ENCODE results near the gene GRXCR2.

Gene GRXCR2

GRCh38 chr5:145859897-145860296, 12.9 kb downstream of the GRXCR2 start:
- Histone ChIP-seq H3K9me3 (ENCODE audit: severe bottlenecking) (no peaks in the 10 kb centered on the region), H3K36me3 (no peaks in the 10 kb centered on the region), H3K27ac (no peak overlapping the region; the same call in 1 of the 2 replicates), H3K27me3 (ENCODE audit: insufficient read depth, low read depth, severe bottlenecking) (no peaks in the 10 kb centered on the region), H3K4me3 (ENCODE audit: low read depth, low read length) (no peak overlapping the region)
- no peak for DNase-seq
- TF ChIP-seq, protein P1, sequence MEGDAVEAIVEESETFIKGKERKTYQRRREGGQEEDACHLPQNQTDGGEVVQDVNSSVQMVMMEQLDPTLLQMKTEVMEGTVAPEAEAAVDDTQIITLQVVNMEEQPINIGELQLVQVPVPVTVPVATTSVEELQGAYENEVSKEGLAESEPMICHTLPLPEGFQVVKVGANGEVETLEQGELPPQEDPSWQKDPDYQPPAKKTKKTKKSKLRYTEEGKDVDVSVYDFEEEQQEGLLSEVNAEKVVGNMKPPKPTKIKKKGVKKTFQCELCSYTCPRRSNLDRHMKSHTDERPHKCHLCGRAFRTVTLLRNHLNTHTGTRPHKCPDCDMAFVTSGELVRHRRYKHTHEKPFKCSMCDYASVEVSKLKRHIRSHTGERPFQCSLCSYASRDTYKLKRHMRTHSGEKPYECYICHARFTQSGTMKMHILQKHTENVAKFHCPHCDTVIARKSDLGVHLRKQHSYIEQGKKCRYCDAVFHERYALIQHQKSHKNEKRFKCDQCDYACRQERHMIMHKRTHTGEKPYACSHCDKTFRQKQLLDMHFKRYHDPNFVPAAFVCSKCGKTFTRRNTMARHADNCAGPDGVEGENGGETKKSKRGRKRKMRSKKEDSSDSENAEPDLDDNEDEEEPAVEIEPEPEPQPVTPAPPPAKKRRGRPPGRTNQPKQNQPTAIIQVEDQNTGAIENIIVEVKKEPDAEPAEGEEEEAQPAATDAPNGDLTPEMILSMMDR (IDR thresholded peaks at IDR 0.05; ENCODE audit: low read depth, low read length) = peak; percentile 52

DNA sequence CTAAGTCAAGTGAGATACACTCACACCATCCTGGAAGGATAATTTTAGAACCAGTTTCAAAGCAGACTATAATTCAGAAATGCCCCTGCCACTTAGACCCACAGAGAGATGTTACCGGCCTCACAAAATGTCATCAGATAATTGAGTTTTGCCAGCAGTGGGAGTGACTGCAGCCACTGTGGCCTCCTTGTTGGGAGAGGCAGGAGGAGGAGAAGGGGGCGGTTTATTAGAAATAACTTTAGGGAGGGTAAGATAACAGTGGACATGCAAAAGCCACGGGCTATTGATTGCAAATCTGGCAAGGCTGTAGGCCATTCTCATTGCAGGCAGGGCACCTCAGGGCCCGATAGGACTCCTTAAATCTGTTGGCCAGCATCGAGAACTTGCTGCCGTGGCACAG, 13.4 kb downstream of the GRXCR2 start:
- no peaks in the 10 kb centered on the region for H3K27me3 ChIP-seq (ENCODE audit: insufficient read depth, low read depth, severe bottlenecking)
- TF ChIP-seq, protein P1 (IDR thresholded peaks at IDR 0.05; ENCODE audit: low read depth, low read length) = no peak
- H3K27ac ChIP-seq = no peak overlapping the region; the same call in 1 of the 2 replicates
- no peaks in the 10 kb centered on the region for H3K36me3 ChIP-seq
- no peak overlapping the region for H3K4me3 ChIP-seq (ENCODE audit: low read depth, low read length)
- DNase-seq = no peak
- H3K9me3 ChIP-seq (ENCODE audit: severe bottlenecking) = no peaks in the 10 kb centered on the region

GRCh38 chr5:145858959-145859358, 13.9 kb downstream of the GRXCR2 start:
- DNase-seq = no peak
- no peak overlapping the region for H3K4me3 ChIP-seq (ENCODE audit: low read depth, low read length)
- TF ChIP-seq, protein P1 (IDR thresholded peaks at IDR 0.05; ENCODE audit: low read depth, low read length) = no peak
- no peaks in the 10 kb centered on the region for H3K9me3 ChIP-seq (ENCODE audit: severe bottlenecking)
- no peak overlapping the region for H3K27ac ChIP-seq
- no peaks in the 10 kb centered on the region for H3K36me3 ChIP-seq
- H3K27me3 ChIP-seq (ENCODE audit: insufficient read depth, low read depth, severe bottlenecking) = no peaks in the 10 kb centered on the region

DNA sequence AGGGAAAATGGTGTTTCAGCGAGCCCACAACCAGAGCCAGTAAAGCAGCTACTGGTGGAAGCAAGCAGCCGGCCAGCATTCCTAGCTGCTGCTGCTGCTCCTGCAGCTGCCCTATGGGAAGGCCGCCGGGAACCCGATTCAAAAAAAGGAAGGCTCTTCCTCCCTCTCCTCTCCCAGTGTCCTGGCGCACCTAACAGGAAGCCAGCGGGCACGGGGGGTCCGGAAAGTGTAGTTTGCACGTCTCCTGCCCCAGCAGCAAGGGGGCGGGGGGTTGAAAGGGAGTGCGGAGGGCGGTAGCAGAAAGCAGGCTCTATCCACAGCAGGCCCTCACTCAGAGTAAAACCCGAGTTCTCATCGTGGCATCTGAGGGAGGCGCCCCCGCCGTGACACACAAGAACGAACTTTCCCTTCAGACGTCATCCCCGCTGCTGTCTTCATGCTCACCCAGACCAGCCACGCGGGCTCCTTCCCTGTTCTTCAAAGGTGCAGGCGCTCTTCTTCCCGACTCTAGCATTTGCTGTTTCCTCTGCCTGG, 16.5 kb downstream of the GRXCR2 start:
- no peak overlapping the region for H3K4me3 ChIP-seq (ENCODE audit: low read depth, low read length)
- H3K36me3 ChIP-seq = no peaks in the 10 kb centered on the region
- TF ChIP-seq, protein P1 (IDR thresholded peaks at IDR 0.05; ENCODE audit: low read depth, low read length) = no peak
- no peaks in the 10 kb centered on the region for H3K27me3 ChIP-seq (ENCODE audit: insufficient read depth, low read depth, severe bottlenecking)
- no peaks in the 10 kb centered on the region for H3K9me3 ChIP-seq (ENCODE audit: severe bottlenecking)
- no peak overlapping the region for H3K27ac ChIP-seq
- DNase-seq = no peak

- Histone ChIP-seq H3K36me3 (no peaks in the 10 kb centered on the region), H3K27ac (no peak overlapping the region), H3K27me3 (ENCODE audit: insufficient read depth, low read depth, severe bottlenecking) (no peaks in the 10 kb centered on the region), H3K4me3 (ENCODE audit: low read depth, low read length) (no peak overlapping the region), H3K9me3 (ENCODE audit: severe bottlenecking) (no peaks in the 10 kb centered on the region)
- DNase-seq = no peak
- TF ChIP-seq, protein P1 (IDR thresholded peaks at IDR 0.05; ENCODE audit: low read depth, low read length) = no peak
These were observed 17.0 kb downstream of the GRXCR2 start for GRCh38 chr5:145855763-145856267.
